GM12872 (cell line): ENCODE data around the gene HLA-DOB.

Source experiments
- TF ChIP-seq, protein P1 (sequence below): IDR thresholded peaks from 3 replicates; pipeline ENCODE4 v1.5.1; 2011; ENCODE audit warnings: low read depth, mild to moderate bottlenecking, low read length, moderate library complexity; ENCODE audit not compliant: insufficient read depth

The HLA-DOB gene

DNA sequence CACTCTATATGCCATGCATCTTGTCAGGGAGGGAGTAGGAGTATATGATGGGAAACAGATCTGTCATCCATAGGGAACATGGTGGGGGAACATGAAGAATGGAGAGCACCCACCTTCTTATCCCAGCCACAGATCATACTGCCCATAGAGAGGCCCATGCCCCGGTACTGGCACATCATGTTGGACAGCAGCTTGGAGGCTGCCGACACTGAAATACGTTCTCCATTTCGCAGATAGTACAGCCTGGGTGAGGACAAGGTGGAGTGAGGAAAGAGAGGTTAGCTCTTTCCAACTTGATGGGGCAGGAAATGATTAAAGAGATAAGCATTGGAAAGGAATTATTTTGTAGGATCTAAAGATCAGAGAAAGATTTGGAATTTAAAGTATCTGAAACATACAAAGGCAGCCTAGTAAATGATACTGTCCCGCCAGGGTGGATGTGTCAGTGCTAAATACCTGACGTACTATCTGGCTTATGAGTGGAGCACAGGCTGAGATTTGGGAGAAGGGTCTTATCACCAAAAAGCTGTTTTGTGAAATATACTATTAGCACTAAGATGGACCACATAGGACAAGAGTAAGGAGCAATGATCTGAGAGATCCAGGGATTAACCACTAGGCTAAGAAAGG is 25.3 kb upstream of the HLA-DOB start:
- TF ChIP-seq, protein P1, sequence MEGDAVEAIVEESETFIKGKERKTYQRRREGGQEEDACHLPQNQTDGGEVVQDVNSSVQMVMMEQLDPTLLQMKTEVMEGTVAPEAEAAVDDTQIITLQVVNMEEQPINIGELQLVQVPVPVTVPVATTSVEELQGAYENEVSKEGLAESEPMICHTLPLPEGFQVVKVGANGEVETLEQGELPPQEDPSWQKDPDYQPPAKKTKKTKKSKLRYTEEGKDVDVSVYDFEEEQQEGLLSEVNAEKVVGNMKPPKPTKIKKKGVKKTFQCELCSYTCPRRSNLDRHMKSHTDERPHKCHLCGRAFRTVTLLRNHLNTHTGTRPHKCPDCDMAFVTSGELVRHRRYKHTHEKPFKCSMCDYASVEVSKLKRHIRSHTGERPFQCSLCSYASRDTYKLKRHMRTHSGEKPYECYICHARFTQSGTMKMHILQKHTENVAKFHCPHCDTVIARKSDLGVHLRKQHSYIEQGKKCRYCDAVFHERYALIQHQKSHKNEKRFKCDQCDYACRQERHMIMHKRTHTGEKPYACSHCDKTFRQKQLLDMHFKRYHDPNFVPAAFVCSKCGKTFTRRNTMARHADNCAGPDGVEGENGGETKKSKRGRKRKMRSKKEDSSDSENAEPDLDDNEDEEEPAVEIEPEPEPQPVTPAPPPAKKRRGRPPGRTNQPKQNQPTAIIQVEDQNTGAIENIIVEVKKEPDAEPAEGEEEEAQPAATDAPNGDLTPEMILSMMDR, result no peak

DNA sequence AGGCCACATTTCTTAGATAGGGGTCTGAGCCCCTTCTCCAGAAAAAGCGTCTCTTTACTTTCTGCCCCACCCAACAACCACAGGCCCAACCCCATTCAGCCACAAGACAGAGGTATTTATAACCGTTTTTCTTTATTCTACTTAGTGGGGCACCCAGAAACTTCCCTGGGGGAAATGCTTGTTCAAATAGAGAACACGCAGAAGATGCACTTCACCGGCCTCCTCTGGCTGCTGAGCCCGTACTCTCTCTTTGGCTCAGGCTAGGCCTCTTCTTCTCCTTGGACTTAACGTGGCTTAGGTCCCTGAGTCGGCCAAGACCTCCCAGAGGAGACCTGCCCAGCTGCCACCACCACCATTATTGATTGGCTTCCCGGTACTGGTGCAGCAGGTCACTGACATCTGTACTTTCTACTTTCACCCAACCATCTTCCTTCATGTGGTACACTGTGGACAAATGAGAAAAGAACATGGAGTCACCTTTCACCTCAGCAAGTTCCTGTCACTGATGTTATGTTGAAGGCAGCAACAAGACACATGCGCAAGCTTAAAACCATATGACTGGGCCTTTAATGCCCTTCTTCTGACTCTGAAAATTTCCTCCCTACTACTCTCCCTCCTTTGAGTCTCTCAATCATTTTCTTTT is 23.9 kb upstream of the HLA-DOB start:
- TF ChIP-seq, protein P1, result no peak

DNA sequence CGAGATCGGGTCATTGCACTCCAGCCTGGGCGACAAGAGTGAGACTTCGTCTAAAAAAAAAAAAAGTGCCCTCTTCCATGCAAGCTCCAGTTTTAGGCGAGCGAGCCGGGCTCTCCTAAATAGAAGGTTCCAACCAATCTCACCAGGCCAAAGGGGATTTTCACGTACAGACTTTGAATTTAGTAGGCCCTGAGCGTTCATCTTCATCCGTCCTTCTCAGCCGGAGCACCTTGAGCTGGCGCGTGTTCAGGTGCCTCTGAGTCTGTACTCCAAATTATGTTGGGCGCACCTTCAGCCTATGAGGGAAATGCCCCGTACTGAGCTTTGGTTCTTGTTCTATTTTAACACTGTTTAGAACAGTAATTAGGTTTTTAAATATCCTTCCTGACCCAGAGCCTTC is 22.6 kb upstream of the HLA-DOB start:
- TF ChIP-seq, protein P1, result no peak

DNA sequence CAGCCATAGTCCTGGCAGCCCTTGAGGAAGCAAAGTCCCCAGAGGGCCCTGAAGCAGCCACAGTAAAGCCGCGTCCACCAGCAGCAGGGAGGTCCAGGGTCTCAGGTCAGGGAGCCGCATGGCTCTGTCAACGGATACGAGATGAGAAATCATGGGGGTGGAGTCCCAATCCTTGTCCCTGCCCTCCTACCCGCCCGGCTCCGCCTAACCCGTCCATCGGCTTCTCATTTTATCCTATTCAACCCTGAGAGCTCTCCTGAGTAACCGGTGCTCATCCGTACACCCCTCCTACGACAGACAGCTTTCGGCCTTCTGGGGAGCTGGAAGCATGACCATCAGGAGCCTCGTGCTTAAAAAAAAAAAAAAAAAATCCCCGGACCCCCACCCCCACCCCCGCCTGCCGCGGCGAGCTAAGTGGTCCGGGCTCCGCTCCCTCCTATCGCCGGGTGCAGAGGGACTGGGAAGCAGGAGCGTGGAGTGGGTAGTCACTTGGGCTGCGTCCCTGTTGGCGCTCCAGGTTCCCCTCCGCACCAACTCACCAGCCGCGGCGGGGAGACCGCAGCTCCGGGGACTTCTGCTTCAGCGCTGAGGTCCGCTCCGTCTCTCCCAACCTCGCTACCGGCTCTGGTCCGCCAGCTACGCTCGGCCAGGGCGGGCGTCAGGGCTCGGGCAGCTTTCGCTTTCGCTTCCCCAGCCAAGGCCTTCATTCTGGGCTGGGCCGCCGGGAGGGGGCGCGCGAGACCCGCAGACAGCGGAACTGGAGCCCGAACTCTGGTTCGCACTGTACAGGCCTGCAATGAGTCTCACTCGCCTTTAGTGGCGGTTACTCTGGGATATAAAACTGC is 21.5 kb upstream of the HLA-DOB start, which contains the start of gene TAP2:
Gene TAP2 (minus strand): TSS at position 626 of the 845 bp plus-strand sequence. CDS start 506 bp downstream, at position 120.
- TF ChIP-seq, protein P1, result peak; percentile 90

DNA sequence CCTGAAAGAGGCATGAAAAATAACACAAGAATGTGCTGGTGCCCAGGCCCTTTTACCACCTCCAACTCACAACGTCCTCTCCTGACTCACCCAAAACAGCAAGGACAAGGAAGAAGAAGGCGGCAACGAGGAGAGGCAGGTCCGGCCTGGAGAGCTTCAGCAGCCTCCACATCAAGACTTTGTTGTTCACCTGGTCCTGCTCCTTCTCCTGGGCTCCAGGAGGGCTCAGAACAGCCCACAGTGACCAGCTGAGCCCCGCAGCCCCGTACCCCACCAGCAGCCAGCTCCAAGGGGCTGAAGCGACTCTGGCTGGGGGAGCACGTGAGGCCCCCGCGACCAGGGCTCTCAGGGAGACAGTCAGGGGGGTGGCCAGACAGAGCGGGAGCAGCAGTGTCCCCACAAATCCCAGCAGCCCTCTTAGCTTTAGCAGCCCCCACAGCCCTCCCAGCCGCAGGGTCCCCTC is 20.9 kb upstream of the HLA-DOB start:
- TF ChIP-seq, protein P1, result no peak

DNA sequence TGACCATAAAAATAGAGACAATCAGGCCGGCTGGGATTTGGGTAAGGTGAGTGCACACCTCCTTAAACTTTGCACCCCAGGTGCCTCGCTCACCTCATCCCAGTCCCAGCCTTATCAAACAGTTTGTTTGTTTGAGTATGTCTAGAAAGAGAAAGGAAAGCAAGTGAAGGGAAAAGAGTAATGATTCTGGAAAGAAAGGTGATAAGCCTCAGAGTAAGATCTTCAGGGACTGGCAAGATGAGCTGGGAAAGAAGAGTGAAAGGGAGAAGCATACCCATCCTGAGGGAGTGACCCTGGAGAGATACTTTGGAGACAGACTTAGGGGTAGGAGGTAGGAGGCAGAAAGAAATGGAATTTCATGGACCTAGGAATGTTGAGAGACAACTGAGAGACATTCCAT is 20.1 kb upstream of the HLA-DOB start:
- TF ChIP-seq, protein P1, result no peak
